ENCODE results near the gene CCND1. TPM values are rescaled to one million over a fixed set of nuclear protein-coding genes. Genes with fewer than 3 reads are reported as not detected.
"Not testable (repeated sequence)": the region's sequence is repeated elsewhere in the genome, so short reads cannot be mapped to it uniquely, and the experiment has no call there.

The CCND1 gene
- polyA plus RNA-seq, 4 donors, result 6.2 to 53.8 (median 15.6) TPM

- 25 to 54% (median 27%) methylated on average over 5 of the region's 5 CpGs for WGBS, 3 donors
- H3K27me3 ChIP-seq (ENCODE audit: control insufficient read depth in 3 of 3, insufficient read depth in 3 of 3, low read length in 3 of 3); H3K9me3 ChIP-seq (ENCODE audit: control insufficient read depth in 2 of 2, insufficient read depth in 1 of 2, low read depth in 1 of 2, low read length in 1 of 2); FAIRE-seq; H3K4me1 ChIP-seq (ENCODE audit: control insufficient read depth in 3 of 3, insufficient read depth in 2 of 3, low read depth in 1 of 3, low read length in 2 of 3); H3K4me3 ChIP-seq (ENCODE audit: low read depth in 1 of 3, low read length in 3 of 3); H3K36me3 ChIP-seq (ENCODE audit: control insufficient read depth in 3 of 3, insufficient read depth in 2 of 3, low read depth in 1 of 3, low read length in 3 of 3); H3K27ac ChIP-seq (ENCODE audit: low read depth in 1 of 3, low read length in 2 of 3): not testable (repeated sequence)
- peak; percentile 63 to 82 for DNase-seq
Measured at GRCh38 chr11:69687969-69688771, 47.2 kb downstream of the CCND1 start.

- no peak for FAIRE-seq
- H3K4me3 ChIP-seq (ENCODE audit: low read depth in 1 of 3, low read length in 3 of 3), result no peak overlapping the region
- peaks cover 0 to 4% of the 10 kb centered on the region in 2 donors for H3K9me3 ChIP-seq (ENCODE audit: control insufficient read depth in 2 of 2, insufficient read depth in 1 of 2, low read depth in 1 of 2, low read length in 1 of 2)
- no peak overlapping the region for H3K27ac ChIP-seq (ENCODE audit: low read depth in 1 of 3, low read length in 2 of 3)
- no peaks in the 10 kb centered on the region for H3K36me3 ChIP-seq (ENCODE audit: control insufficient read depth in 3 of 3, insufficient read depth in 2 of 3, low read depth in 1 of 3, low read length in 3 of 3)
- H3K27me3 ChIP-seq (ENCODE audit: control insufficient read depth in 3 of 3, insufficient read depth in 3 of 3, low read length in 3 of 3), result peaks cover 0 to 9% (median 0%) of the 10 kb centered on the region in 3 donors
- WGBS, 3 donors, result 47 to 67% (median 63%) methylated on average over 5 of the region's 5 CpGs
- peaks cover 0 to 8% (median 0%) of the 10 kb centered on the region in 3 donors for H3K4me1 ChIP-seq (ENCODE audit: control insufficient read depth in 3 of 3, insufficient read depth in 2 of 3, low read depth in 1 of 3, low read length in 2 of 3)
- no peak for DNase-seq
Measured at GRCh38 chr11:69689484-69690319, 48.7 kb downstream of the CCND1 start.

GRCh38 chr11:69691463-69691862 is 50.5 kb downstream of the CCND1 start:
- WGBS, 3 donors, result 83 to 88% (median 85%) methylated on average over 2 of the region's 2 CpGs
- H3K9me3 ChIP-seq (ENCODE audit: control insufficient read depth in 2 of 2, insufficient read depth in 1 of 2, low read depth in 1 of 2, low read length in 1 of 2), result peaks cover 0 to 4% of the 10 kb centered on the region in 2 donors
- no peaks in the 10 kb centered on the region for H3K36me3 ChIP-seq (ENCODE audit: control insufficient read depth in 3 of 3, insufficient read depth in 2 of 3, low read depth in 1 of 3, low read length in 3 of 3)
- DNase-seq (no peak), FAIRE-seq (no peak)
- no peak overlapping the region for H3K4me3 ChIP-seq (ENCODE audit: low read depth in 1 of 3, low read length in 3 of 3)
- H3K27ac ChIP-seq (ENCODE audit: low read depth in 1 of 3, low read length in 2 of 3), result no peak overlapping the region
- H3K27me3 ChIP-seq (ENCODE audit: control insufficient read depth in 3 of 3, insufficient read depth in 3 of 3, low read length in 3 of 3), result peaks cover 0 to 5% (median 0%) of the 10 kb centered on the region in 3 donors
- H3K4me1 ChIP-seq (ENCODE audit: control insufficient read depth in 3 of 3, insufficient read depth in 2 of 3, low read depth in 1 of 3, low read length in 2 of 3), result peaks cover 0 to 7% (median 0%) of the 10 kb centered on the region in 3 donors

DNA sequence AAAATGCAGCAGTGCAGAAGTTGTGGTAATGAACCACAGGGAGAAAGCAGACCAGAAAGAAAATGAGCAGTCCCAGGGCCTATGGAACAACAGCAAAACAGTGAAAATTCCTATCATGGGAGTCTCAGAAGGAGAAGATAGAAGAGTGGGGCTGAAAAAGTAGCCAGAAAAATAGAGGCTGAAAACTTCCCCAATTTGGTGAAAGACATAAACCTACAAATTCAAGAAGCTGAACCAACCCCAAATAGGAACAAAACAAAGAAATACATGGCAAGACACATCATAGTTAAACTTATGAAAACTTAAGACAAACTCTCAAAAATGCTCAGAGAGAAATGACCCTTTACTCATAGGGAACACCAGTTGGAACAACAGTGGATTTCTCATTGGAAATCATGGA is 51.5 kb downstream of the CCND1 start:
- DNase-seq (no peak), FAIRE-seq (no peak)
- Histone ChIP-seq H3K4me3 (ENCODE audit: low read depth in 1 of 3, low read length in 3 of 3) (no peak overlapping the region), H3K4me1 (ENCODE audit: control insufficient read depth in 3 of 3, insufficient read depth in 2 of 3, low read depth in 1 of 3, low read length in 2 of 3) (peaks cover 0 to 4% (median 0%) of the 10 kb centered on the region in 3 donors), H3K9me3 (ENCODE audit: control insufficient read depth in 2 of 2, insufficient read depth in 1 of 2, low read depth in 1 of 2, low read length in 1 of 2) (peaks cover 0 to 4% of the 10 kb centered on the region in 2 donors), H3K36me3 (ENCODE audit: control insufficient read depth in 3 of 3, insufficient read depth in 2 of 3, low read depth in 1 of 3, low read length in 3 of 3) (no peaks in the 10 kb centered on the region), H3K27ac (ENCODE audit: low read depth in 1 of 3, low read length in 2 of 3) (no peak overlapping the region), H3K27me3 (ENCODE audit: control insufficient read depth in 3 of 3, insufficient read depth in 3 of 3, low read length in 3 of 3) (peaks cover 0 to 12% (median 0%) of the 10 kb centered on the region in 3 donors)

DNA sequence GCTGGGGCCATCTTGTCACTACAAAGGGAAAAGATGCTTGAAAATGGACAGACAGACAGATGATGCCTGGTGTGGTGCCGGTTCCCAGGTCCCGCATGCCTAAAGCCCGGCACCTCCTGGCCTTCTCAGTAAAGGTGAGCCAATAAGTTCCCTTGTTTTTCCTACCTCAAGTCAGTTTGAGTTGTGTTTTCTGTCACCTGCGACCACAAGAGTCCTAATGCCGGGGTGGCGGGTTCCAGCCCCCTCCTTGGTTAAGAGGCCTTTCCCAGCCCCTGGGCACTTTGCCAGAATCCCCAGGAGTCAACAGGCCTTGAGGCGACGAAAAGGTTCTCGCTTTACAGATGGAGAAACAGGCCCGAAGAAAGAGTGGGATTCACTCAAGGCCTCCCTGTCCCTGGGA is 53.8 kb downstream of the CCND1 start:
- Histone ChIP-seq H3K4me1 (ENCODE audit: control insufficient read depth in 3 of 3, insufficient read depth in 2 of 3, low read depth in 1 of 3, low read length in 2 of 3) (no peaks in the 10 kb centered on the region), H3K4me3 (ENCODE audit: low read depth in 1 of 3, low read length in 3 of 3) (no peak overlapping the region), H3K9me3 (ENCODE audit: control insufficient read depth in 2 of 2, insufficient read depth in 1 of 2, low read depth in 1 of 2, low read length in 1 of 2) (no peaks in the 10 kb centered on the region), H3K27ac (ENCODE audit: low read depth in 1 of 3, low read length in 2 of 3) (no peak overlapping the region), H3K36me3 (ENCODE audit: control insufficient read depth in 3 of 3, insufficient read depth in 2 of 3, low read depth in 1 of 3, low read length in 3 of 3) (no peaks in the 10 kb centered on the region), H3K27me3 (ENCODE audit: control insufficient read depth in 3 of 3, insufficient read depth in 3 of 3, low read length in 3 of 3) (peaks cover 0 to 12% (median 0%) of the 10 kb centered on the region in 3 donors)
- DNase-seq (no peak), FAIRE-seq (no peak)
- WGBS, 3 donors, result 76 to 88% (median 82%) methylated on average over 10 of the region's 10 CpGs

GRCh38 chr11:69695581-69695980 is 54.6 kb downstream of the CCND1 start:
- Histone ChIP-seq H3K9me3 (ENCODE audit: control insufficient read depth in 2 of 2, insufficient read depth in 1 of 2, low read depth in 1 of 2, low read length in 1 of 2) (no peaks in the 10 kb centered on the region), H3K27me3 (ENCODE audit: control insufficient read depth in 3 of 3, insufficient read depth in 3 of 3, low read length in 3 of 3) (peaks cover 0 to 12% (median 2%) of the 10 kb centered on the region in 3 donors), H3K4me3 (ENCODE audit: low read depth in 1 of 3, low read length in 3 of 3) (no peak overlapping the region), H3K36me3 (ENCODE audit: control insufficient read depth in 3 of 3, insufficient read depth in 2 of 3, low read depth in 1 of 3, low read length in 3 of 3) (no peaks in the 10 kb centered on the region), H3K27ac (ENCODE audit: low read depth in 1 of 3, low read length in 2 of 3) (no peak overlapping the region), H3K4me1 (ENCODE audit: control insufficient read depth in 3 of 3, insufficient read depth in 2 of 3, low read depth in 1 of 3, low read length in 2 of 3) (peaks cover 0 to 4% (median 0%) of the 10 kb centered on the region in 3 donors)
- WGBS, 3 donors, result 42 to 77% (median 49%) methylated on average over 7 of the region's 7 CpGs
- DNase-seq, result no peak
- FAIRE-seq, result no peak

DNA sequence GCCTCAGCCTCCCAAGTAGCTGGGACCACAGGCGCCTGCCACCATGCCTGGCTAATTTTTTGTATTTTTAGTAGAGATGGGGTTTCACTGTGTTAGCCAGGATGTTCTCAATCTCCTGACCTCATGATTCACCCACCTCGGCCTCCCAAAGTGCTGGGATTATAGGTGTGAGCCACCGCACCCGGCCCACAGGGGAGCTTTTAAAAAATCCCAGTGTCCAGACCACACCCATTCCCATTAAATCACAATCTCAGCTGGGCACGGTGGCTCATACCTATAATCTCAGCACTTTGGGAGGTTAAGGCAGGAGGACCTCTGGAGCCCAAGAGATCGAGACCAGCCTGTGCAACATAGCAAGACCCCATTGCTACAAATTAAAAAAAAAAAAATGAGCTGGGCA is 55.0 kb downstream of the CCND1 start:
- not testable (repeated sequence) for FAIRE-seq; H3K4me1 ChIP-seq (ENCODE audit: control insufficient read depth in 3 of 3, insufficient read depth in 2 of 3, low read depth in 1 of 3, low read length in 2 of 3); H3K27ac ChIP-seq (ENCODE audit: low read depth in 1 of 3, low read length in 2 of 3); DNase-seq; H3K9me3 ChIP-seq (ENCODE audit: control insufficient read depth in 2 of 2, insufficient read depth in 1 of 2, low read depth in 1 of 2, low read length in 1 of 2); H3K36me3 ChIP-seq (ENCODE audit: control insufficient read depth in 3 of 3, insufficient read depth in 2 of 3, low read depth in 1 of 3, low read length in 3 of 3); H3K4me3 ChIP-seq (ENCODE audit: low read depth in 1 of 3, low read length in 3 of 3)
- WGBS, 3 donors, result 35 to 78% (median 64%) methylated on average over 6 of the region's 6 CpGs
- peaks cover 0 to 12% (median 6%) of the 10 kb centered on the region in 3 donors for H3K27me3 ChIP-seq (ENCODE audit: control insufficient read depth in 3 of 3, insufficient read depth in 3 of 3, low read length in 3 of 3)

DNA sequence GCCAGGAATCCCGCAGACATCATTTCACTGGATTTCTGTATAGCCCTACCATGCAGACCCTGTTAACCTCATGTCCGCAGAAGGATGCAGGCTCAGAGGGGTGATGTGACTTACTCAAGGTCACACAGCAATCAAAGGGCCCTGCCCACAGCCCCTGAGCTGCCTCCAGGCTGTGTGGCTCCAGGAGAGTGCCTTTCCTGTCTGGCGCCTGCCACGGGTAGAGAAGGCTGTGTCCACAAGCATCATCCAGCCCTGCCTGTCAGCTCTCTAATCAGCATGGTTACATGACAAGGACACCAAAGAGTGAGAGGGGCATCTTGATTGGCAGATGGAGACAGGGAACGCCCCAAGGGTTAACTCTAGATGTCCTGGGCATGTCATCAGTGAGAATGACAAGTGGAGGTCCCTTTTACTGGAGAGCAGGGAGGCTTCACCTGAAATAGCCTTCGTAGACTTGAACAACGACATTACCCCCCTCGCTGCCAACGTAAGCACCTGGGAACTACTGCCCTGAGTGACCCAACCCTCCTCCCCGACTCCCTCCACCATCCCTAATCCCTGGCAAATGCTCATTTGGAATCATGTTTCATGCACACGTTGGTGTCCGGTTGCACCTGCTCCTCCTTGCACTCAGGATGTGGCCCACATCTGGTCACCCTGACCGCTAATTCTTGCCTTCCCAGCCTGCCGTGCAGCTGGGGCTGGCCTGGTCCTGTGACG is 56.0 kb downstream of the CCND1 start:
- Histone ChIP-seq H3K27ac (ENCODE audit: low read depth in 1 of 3, low read length in 2 of 3) (no peak overlapping the region), H3K36me3 (ENCODE audit: control insufficient read depth in 3 of 3, insufficient read depth in 2 of 3, low read depth in 1 of 3, low read length in 3 of 3) (no peaks in the 10 kb centered on the region), H3K27me3 (ENCODE audit: control insufficient read depth in 3 of 3, insufficient read depth in 3 of 3, low read length in 3 of 3) (peaks cover under 1 to 14% (median 12%) of the 10 kb centered on the region in 3 donors), H3K4me3 (ENCODE audit: low read depth in 1 of 3, low read length in 3 of 3) (no peak overlapping the region), H3K9me3 (ENCODE audit: control insufficient read depth in 2 of 2, insufficient read depth in 1 of 2, low read depth in 1 of 2, low read length in 1 of 2) (no peaks in the 10 kb centered on the region), H3K4me1 (ENCODE audit: control insufficient read depth in 3 of 3, insufficient read depth in 2 of 3, low read depth in 1 of 3, low read length in 2 of 3) (peaks cover 0 to 16% (median 0%) of the 10 kb centered on the region in 3 donors)
- FAIRE-seq (no peak), DNase-seq (no peak)
- 70 to 73% (median 71%) methylated on average over 15 of the region's 15 CpGs for WGBS, 3 donors

All from small intestine (tissue), 7 donors.